HEK293 (cell line): ENCODE data around the gene SIM2.

Experiments
- CTCF ChIA-PET: fragments of 350-600 bp; formaldehyde crosslinking; extraction: SDS; loops from one replicate; lab custom pipeline; 2021; ENCODE audit warnings: antibody characterized with exemption; lab: Yijun Ruan, JAX
- POLR2A ChIA-PET: fragments of 300-600 bp; formaldehyde crosslinking; extraction: SDS; loops from one replicate; lab custom pipeline; 2020; ENCODE audit warnings: antibody characterized with exemption, inconsistent platforms; lab: Yijun Ruan, JAX
- H3K27ac ChIP-seq: fragments of 200-500 bp; sonication (Bioruptor generic); 2 replicates; pipeline ENCODE4 v1.5.1; 2014; ENCODE audit warnings: low read depth, low read length, control low read depth, inconsistent platforms; ENCODE audit errors: extremely low read depth
- H3K36me3 ChIP-seq, 2 experiments: fragments of 200-500 bp in 1 of 2; sonication (Bioruptor generic) in 1 of 2; 1 replicate in 1 of 2; 2 replicates in 1 of 2; pipeline ENCODE4 v1.5.1; 2014 to 2017; ENCODE audit warnings: inconsistent platforms in 2 of 2, low read length in 2 of 2; ENCODE audit not compliant: control insufficient read depth in 2 of 2, insufficient read depth in 1 of 2
- H3K4me1 ChIP-seq: fragments of 200-500 bp; sonication (Bioruptor generic); 2 replicates; pipeline ENCODE4 v1.5.1; 2014; ENCODE audit warnings: mild to moderate bottlenecking, low read length, inconsistent platforms; ENCODE audit not compliant: control insufficient read depth, insufficient read depth
- H3K4me3 ChIP-seq: 2 replicates; pipeline ENCODE4 v1.5.1; 2011; ENCODE audit warnings: low read depth, mild to moderate bottlenecking, control low read depth, low read length, moderate library complexity
- H3K9me3 ChIP-seq: fragments of 200-500 bp; sonication (Bioruptor generic); 2 replicates; pipeline ENCODE4 v1.5.1; 2014; ENCODE audit warnings: low read depth, low read length, inconsistent platforms; ENCODE audit not compliant: control insufficient read depth, insufficient read depth
- GLIS1 ChIP-seq: fragments of 450-650 bp; formaldehyde crosslinking; IDR thresholded peaks from 2 replicates; pipeline ENCODE4 v1.5.1; 2016; ENCODE audit warnings: missing biosample characterization, missing genetic modification characterization
- KLF8 ChIP-seq: fragments of 450-650 bp; formaldehyde crosslinking; IDR thresholded peaks from 2 replicates; pipeline ENCODE4 v1.5.1; 2016; ENCODE audit warnings: missing biosample characterization, missing genetic modification characterization
- SP7 ChIP-seq: fragments of 450-650 bp; formaldehyde crosslinking; IDR thresholded peaks from 2 replicates; pipeline ENCODE4 v1.5.1; 2016; ENCODE audit warnings: missing biosample characterization, missing genetic modification characterization
- WT1 ChIP-seq: fragments of 450-650 bp; formaldehyde crosslinking; IDR thresholded peaks from 2 replicates; pipeline ENCODE4 v1.5.1; 2016; ENCODE audit warnings: missing biosample characterization, missing genetic modification characterization
- ZIC2 ChIP-seq: fragments of 450-650 bp; formaldehyde crosslinking; IDR thresholded peaks from 2 replicates; pipeline ENCODE4 v1.5.1; 2016; ENCODE audit warnings: missing biosample characterization, missing genetic modification characterization
- ZNF146 ChIP-seq: fragments of 450-650 bp; formaldehyde crosslinking; IDR thresholded peaks from 2 replicates; pipeline ENCODE4 v1.5.1; 2016; ENCODE audit warnings: missing biosample characterization, missing genetic modification characterization
- ZNF211 ChIP-seq: fragments of 450-650 bp; formaldehyde crosslinking; IDR thresholded peaks from 2 replicates; pipeline ENCODE4 v1.5.1; 2016; ENCODE audit warnings: low read depth, missing biosample characterization, missing genetic modification characterization
- ZNF274 ChIP-seq, 2 experiments: fragments of 200-500 bp in 1 of 2; fragments of 450-650 bp in 1 of 2; sonication (Bioruptor generic) in 1 of 2; formaldehyde crosslinking in 1 of 2; IDR thresholded peaks; 2 replicates each; pipeline versions ENCODE4 v1.5.1 to v1.6.1; 2014 to 2016; ENCODE audit warnings: borderline replicate concordance in 1 of 2, inconsistent platforms in 1 of 2, low read length in 1 of 2, missing biosample characterization in 1 of 2, missing genetic modification characterization in 1 of 2
- ZNF324 ChIP-seq: fragments of 450-650 bp; formaldehyde crosslinking; IDR thresholded peaks from 2 replicates; pipeline ENCODE4 v1.5.1; 2016; ENCODE audit warnings: missing biosample characterization, missing genetic modification characterization
- ZNF416 ChIP-seq: fragments of 450-650 bp; formaldehyde crosslinking; IDR thresholded peaks from 2 replicates; pipeline ENCODE4 v1.5.1; 2016; ENCODE audit warnings: missing biosample characterization, missing genetic modification characterization
- ZNF654 ChIP-seq: fragments of 450-650 bp; formaldehyde crosslinking; IDR thresholded peaks from 2 replicates; pipeline ENCODE4 v1.5.1; 2016; ENCODE audit warnings: low read depth, missing biosample characterization, missing genetic modification characterization
- ZNF768 ChIP-seq: fragments of 450-650 bp; formaldehyde crosslinking; IDR thresholded peaks from 2 replicates; pipeline ENCODE4 v1.5.1; 2018; ENCODE audit warnings: missing biosample characterization, mild to moderate bottlenecking, missing genetic modification characterization
- ZNF791 ChIP-seq: fragments of 450-650 bp; formaldehyde crosslinking; IDR thresholded peaks from 2 replicates; pipeline ENCODE4 v1.5.1; 2016; ENCODE audit warnings: missing biosample characterization, missing genetic modification characterization
- ZNF792 ChIP-seq: fragments of 450-650 bp; formaldehyde crosslinking; IDR thresholded peaks from 2 replicates; pipeline ENCODE4 v1.5.1; 2016; ENCODE audit warnings: missing biosample characterization, missing genetic modification characterization
- TF ChIP-seq, protein P1 (sequence below): fragments of 450-650 bp; formaldehyde crosslinking; IDR thresholded peaks from 2 replicates; pipeline ENCODE4 v1.5.1; 2016; ENCODE audit warnings: missing biosample characterization, missing genetic modification characterization, low read depth
- TF ChIP-seq, protein P2 (sequence below): fragments of 450-650 bp; formaldehyde crosslinking; IDR thresholded peaks from 2 replicates; pipeline ENCODE4 v1.5.1; 2016; ENCODE audit warnings: missing biosample characterization, missing genetic modification characterization
- TF ChIP-seq, protein P3 (sequence below): IDR thresholded peaks from 2 replicates; pipeline ENCODE4 v1.6.1; 2011; ENCODE audit warnings: mild to moderate bottlenecking, low read depth, low read length, borderline replicate concordance
- TF ChIP-seq, protein P4 (sequence below): sonication (generic); formaldehyde crosslinking; IDR thresholded peaks from 2 replicates; pipeline ENCODE4 v1.8.1; 2022; ENCODE audit warnings: mild to moderate bottlenecking, moderate library complexity, missing genetic modification reagents

The SIM2 gene

DNA sequence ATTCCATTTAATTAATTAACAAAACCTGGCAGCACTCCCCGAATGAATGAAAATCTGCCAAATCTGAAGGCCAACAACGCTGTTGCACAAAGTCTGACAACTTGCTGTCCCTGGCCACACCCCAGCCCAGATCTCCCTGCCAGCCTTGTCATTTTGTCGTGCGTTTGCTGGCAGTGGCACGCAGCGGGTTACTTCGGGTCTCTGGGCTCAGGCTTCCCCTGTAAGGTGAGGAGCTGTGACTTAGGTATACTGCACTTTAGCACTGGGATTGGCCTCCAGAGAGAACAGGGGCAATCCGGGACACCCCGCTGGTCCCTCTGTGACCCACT is 34.3 kb upstream of the SIM2 start (continued):
- no peak for TF ChIP-seq ZNF416 (tag by site-specific recombination)
- TF ChIP-seq ZNF324 (tag by site-specific recombination), result no peak
- TF ChIP-seq ZNF791 (tag by site-specific recombination), result no peak
- TF ChIP-seq ZNF768, result no peak
- TF ChIP-seq, protein P1, sequence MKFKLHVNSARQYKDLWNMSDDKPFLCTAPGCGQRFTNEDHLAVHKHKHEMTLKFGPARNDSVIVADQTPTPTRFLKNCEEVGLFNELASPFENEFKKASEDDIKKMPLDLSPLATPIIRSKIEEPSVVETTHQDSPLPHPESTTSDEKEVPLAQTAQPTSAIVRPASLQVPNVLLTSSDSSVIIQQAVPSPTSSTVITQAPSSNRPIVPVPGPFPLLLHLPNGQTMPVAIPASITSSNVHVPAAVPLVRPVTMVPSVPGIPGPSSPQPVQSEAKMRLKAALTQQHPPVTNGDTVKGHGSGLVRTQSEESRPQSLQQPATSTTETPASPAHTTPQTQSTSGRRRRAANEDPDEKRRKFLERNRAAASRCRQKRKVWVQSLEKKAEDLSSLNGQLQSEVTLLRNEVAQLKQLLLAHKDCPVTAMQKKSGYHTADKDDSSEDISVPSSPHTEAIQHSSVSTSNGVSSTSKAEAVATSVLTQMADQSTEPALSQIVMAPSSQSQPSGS, result no peak
- no peak for TF ChIP-seq ZNF211 (tag by site-specific recombination)
- TF ChIP-seq, protein P2, sequence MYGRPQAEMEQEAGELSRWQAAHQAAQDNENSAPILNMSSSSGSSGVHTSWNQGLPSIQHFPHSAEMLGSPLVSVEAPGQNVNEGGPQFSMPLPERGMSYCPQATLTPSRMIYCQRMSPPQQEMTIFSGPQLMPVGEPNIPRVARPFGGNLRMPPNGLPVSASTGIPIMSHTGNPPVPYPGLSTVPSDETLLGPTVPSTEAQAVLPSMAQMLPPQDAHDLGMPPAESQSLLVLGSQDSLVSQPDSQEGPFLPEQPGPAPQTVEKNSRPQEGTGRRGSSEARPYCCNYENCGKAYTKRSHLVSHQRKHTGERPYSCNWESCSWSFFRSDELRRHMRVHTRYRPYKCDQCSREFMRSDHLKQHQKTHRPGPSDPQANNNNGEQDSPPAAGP (tag by site-specific recombination), result no peak
- TF ChIP-seq, protein P3, sequence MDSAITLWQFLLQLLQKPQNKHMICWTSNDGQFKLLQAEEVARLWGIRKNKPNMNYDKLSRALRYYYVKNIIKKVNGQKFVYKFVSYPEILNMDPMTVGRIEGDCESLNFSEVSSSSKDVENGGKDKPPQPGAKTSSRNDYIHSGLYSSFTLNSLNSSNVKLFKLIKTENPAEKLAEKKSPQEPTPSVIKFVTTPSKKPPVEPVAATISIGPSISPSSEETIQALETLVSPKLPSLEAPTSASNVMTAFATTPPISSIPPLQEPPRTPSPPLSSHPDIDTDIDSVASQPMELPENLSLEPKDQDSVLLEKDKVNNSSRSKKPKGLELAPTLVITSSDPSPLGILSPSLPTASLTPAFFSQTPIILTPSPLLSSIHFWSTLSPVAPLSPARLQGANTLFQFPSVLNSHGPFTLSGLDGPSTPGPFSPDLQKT, result no peak

DNA sequence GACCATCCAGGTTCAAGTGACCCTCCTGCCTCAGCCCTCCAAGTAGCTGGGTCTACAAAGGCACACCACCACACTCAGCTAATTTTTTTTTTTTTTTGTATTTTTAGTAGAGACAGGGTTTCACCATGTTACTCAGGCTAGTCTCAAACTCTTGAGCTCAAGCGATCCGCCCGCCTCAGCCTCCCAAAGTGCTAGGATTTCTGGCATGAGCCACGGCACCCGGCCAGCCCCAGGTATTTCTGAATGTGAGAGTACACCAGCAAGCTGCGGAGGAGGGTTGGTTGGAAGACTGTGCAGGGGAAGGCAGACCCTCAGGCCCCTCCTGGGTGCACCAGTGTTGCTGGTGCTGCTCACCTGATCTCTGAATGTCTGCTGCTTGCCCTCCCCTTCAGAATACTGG is 33.1 kb upstream of the SIM2 start:
- CTCF ChIA-PET, result interaction anchor here (0.7 to 1.2 kb wide), 4 partner anchors 25 to 163 kb away, joined by 4 to 7 read pairs (median 4); no protein-coding TSS in a partner anchor
- POLR2A ChIA-PET, result no interaction called here
- TF ChIP-seq ZNF274 (IDR thresholded peaks at IDR 0.05; ENCODE audit: low read length) (no peak), ZNF274 (tag by site-specific recombination; IDR thresholded peaks at IDR 0.05; ENCODE audit: borderline replicate concordance) (no peak), ZNF654 (tag by site-specific recombination) (no peak), WT1 (tag by site-specific recombination) (no peak), ZNF146 (tag by site-specific recombination) (no peak), ZNF792 (no peak), KLF8 (no peak)
- TF ChIP-seq, protein P4, sequence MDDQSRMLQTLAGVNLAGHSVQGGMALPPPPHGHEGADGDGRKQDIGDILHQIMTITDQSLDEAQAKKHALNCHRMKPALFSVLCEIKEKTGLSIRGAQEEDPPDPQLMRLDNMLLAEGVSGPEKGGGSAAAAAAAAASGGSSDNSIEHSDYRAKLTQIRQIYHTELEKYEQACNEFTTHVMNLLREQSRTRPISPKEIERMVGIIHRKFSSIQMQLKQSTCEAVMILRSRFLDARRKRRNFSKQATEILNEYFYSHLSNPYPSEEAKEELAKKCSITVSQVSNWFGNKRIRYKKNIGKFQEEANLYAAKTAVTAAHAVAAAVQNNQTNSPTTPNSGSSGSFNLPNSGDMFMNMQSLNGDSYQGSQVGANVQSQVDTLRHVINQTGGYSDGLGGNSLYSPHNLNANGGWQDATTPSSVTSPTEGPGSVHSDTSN, result no peak
- Histone ChIP-seq H3K4me1 (no peaks in the 10 kb centered on the region), H3K4me3 (no peak overlapping the region), H3K9me3 (no peaks in the 10 kb centered on the region), H3K27ac (no peak overlapping the region), H3K36me3 (no peaks in the 10 kb centered on the region)

DNA sequence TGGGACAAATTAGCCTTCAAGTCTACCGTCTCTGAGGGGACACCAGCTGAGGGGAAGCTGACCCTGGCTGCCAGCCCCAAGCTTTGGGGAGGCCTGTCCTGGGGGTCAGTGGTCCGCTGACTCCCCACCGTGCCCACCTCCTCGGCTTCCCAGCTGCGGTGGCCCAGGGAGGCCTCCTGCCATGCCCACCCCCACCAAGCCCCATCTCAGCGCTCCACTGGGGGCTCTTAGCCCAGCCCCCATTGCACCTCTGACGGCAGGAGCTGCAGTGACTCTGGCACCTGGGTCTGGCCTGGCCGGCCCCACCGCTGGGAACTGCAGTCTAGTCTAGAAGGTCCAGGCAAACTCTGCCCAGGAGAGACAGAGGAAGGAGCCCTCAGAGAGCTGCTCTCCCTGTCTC is 30.2 kb upstream of the SIM2 start:
- TF ChIP-seq GLIS1, result peak; percentile 89
- TF ChIP-seq ZIC2 (tag by site-specific recombination), result peak; percentile 41; the same call in 1 of the 2 replicates
- no peak for TF ChIP-seq SP7 (tag by site-specific recombination)
- no peaks in the 10 kb centered on the region for H3K4me1 ChIP-seq
- ChIA-PET POLR2A (interaction anchor here (0.6 kb wide), 1 partner anchor 317 kb away, joined by 7 read pairs; no protein-coding TSS in a partner anchor), CTCF (interaction anchor here (0.8 kb wide), 1 partner anchor 38 kb away, joined by 4 read pairs; no protein-coding TSS in a partner anchor)
- H3K4me3 ChIP-seq, result no peak overlapping the region
- H3K36me3 ChIP-seq, result no peaks in the 10 kb centered on the region
- no peak overlapping the region for H3K27ac ChIP-seq
- H3K9me3 ChIP-seq, result no peaks in the 10 kb centered on the region
